ENCODE data around the gene CSPG4.
"Not testable (repeated sequence)": the region's sequence is repeated elsewhere in the genome, so short reads cannot be mapped to it uniquely, and the experiment has no call there.

CSPG4 gene

DNA sequence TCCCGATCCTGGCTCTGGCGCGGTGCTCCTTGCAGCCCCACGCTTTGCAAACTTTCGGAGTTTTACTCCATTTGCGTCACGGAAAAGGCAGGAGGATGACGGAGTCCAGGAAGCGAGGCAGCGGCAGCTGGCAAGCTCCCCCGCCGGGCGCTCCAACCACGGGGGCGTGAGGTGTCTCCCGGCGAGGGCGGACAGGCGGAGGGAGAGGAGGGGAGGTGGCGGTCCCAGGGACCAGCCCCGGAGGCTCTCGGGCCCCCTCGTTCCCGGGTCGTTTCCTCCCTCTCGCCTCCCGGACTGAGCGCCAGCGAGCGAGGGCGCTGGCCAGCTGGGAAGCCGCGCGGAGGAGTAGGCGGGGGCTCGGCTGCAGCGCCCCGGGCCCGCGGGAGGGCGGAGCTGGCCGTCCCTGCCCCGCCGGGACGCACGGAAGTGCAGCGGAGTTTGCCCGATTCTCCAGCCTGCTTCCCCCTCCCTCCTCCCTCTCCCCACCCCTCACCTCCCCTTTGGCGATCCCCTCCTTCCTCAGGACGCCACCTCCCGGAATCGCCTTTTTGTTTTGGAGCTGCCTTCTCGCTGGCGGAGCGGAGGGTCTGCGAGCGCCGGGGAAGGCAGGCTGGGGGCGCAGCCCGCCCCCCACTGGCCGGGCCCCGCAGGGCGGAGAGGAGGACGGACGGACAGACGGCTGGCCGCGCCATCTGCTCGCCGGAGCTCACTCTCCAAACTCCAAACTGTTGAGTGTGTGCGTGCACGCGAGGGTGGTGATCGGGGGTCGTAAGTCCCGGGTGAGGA, 65.1 kb downstream of the CSPG4 start, which contains the start of gene SNX33:
Gene SNX33 (plus strand): TSS at position 543 of the 786 bp plus-strand sequence. CDS start 1,191 bp downstream, outside the sequence.
- DNase-seq = peak; percentile 68 to 69

DNA sequence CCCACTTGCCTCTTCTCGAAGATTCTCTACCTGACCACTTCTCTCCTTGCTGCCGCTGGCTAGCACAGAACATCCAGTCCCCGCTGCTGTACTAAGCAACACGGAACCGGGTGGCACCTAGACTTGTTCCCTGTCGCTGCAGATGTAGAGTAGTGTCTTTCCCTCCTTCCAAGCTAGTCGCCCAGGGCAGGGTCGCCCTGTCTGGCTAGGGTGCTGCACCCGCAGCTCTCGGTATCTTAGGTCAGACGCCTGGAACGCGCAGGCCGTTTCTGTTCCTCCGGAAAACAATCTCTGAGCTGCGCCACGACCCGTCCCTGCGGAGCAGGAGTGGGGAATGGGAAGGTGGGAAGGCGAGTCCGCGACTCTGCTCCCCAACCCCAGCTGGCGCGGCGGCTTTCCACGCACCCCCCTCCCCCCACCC, 65.7 kb downstream of the CSPG4 start:
- peak; percentile 20 to 23 for DNase-seq

GRCh38 chr15:75646112-75646943, 66.3 kb downstream of the CSPG4 start:
- DNase-seq = no peak

GRCh38 chr15:75644376-75644775, 68.3 kb downstream of the CSPG4 start:
- DNase-seq = no peak

DNA sequence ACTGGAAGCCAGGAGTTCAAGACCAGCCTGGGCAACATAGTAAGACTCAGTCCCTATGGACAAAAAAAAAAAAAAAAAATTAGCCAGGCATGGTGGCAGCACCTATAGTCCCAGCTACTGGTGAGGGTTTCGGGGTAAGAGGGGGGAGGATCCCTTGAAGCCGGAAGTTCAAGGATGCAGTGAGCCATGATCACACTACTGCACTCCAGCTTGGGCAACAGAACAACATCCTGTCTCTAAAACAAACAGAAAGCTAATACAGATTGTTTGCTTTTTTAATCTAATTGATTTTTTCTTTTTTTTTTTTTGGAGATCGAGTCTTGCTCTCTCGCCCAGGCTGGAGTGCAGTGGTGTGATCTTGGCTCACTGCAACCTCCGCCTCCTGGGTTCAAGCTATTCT, 71.0 kb downstream of the CSPG4 start:
- no peak for DNase-seq

DNA sequence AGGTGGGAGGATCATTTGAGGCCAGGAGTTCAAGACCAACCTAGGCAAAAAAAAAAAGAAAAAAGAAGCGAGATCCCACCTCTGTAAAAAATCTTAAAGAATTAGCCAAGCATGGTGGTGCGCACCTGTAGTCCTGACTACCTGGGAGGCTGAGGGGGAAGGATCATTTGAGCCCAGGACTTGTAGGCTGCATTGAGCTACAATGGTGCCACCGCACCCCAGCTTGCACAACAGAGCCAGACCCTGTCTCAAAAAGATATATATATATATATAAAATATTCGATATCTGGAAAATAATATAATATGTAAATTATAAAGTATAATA, 71.5 kb downstream of the CSPG4 start:
- DNase-seq = no peak

DNA sequence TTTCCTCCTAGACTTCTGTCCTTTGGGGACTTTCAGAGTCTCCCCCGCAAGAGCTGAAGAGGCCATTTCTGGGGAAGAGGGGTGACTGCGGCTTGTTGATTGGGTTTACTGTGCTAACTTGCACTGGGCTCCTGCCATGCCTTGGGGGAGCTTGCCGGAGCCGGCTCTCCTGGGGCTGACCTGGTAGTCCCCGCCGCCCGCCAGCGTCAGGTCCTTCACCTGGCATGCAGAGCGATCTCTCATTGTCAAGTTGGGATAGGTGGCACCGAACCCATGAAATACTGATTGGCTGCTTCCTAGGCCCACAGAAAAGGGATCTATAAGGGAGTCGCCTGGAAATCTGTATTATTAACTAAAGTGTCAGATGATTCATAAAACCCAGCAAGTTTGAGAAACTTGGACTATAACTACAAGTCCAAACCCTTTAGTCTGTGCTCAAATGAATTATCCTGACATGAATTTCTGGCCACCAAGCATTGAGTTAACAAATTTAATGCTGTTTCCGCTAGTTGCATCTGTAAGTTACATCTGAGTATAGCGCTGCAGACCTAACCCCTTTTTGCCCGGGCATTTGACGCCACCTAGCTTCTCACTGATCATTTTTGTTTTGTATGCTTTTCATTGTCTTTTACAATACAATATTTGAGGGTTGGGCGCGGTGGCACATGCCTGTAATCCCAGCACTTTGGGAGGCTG, 72.0 kb downstream of the CSPG4 start:
- peak; percentile 16 to 22 for DNase-seq

- peak; percentile 97 for DNase-seq
These were observed 72.8 kb downstream of the CSPG4 start, which contains the start of gene IMP3 for GRCh38 chr15:75639709-75640482. Gene IMP3 (minus strand): TSS chr15:75640224. CDS start chr15:75640168, 56 bp downstream.

DNA sequence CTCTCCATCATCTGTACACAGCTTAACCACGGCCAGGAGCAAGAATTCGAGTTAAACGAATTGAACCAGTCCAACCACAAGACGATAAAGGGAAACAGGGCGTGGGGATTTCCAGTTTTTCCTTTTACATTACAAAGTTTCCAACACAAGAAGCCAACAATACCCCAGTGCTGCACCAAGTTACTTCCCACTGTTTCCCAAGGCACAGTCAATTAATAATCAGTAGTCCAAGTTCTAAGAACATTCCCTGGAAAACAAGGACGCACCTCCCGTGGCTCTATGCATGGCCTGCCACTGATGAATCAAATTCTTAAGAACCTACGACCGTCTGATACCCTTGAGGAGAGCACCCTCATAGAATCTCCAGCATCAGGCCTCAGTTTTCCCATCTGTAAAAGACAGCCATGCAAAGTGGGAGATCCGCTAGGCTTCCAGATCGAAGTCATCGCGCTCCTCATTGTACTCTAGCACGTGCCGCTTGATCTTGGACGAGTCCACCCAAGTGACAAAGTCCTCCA, 73.4 kb downstream of the CSPG4 start:
- DNase-seq = peak; percentile 71 to 72

DNA sequence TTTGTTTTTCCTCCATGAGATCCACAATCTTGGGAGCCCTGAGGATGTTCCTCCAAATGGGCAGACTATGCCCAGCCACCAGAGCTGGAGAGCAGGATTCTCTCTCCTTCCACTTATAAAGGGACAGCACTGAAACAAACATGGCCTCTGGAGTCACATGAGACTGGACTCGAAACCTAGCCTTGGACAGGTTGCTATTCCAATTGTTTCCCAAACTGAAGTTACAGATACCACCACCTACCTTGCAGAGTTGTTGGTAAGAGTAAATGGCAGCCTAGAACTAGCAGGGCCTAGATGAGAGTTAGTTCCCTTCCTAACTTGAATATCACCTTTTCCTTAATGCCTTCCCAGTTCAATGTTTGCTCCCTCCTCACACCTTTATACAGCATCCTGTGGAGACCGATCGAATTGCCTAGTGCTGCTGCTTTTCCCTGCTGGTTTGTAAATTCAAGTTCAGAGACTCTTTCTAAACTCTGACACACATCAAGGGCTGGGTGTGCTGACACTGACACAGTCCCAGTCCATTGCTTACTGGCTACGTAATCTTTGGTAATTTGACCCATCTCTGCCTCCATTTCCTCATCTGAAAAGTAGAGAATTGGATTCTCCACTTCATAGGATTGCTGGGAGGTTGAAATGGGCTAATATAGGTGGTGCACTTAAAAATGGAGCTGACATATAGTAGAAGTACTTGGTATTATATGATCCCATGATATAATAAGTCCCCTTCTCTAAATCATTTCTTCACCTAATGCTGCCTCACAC, 75.2 kb downstream of the CSPG4 start:
- DNase-seq = no peak

- DNase-seq = no peak
These were observed 76.6 kb downstream of the CSPG4 start for GRCh38 chr15:75636026-75636425.

GRCh38 chr15:75633922-75634321, 78.7 kb downstream of the CSPG4 start:
- not testable (repeated sequence) for DNase-seq

DNA sequence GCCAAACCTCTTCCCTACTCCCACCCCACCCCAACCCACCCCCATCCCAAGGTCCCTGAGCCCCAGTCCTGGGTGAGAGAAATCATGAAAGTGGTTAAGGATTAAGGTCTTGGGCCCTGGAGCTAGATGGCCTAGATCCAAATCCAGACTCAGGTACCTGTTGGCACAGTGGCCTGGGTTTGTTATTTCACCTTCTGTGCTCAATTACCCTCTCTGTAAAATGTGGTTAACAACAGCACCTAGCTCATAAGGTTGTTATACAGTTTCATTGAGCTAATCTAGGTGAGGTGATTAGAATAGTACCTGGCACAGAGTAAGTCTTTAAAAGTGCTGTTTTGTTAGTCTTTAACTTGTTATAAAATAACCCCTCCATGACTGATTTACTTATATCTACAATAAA, 80.7 kb downstream of the CSPG4 start:
- DNase-seq = no peak

GRCh38 chr15:75625542-75626347, 86.9 kb downstream of the CSPG4 start, which contains the start of gene SNUPN:
Gene SNUPN (minus strand): TSS chr15:75625725. CDS start chr15:75621051, 4,674 bp downstream.
- peak; percentile 90 to 92 for DNase-seq

Measured in inflammatory macrophage treated with lipopolysaccharide for 1 hour (primary cell).